Dendritic cell treated with granulocyte-macrophage colony-stimulating factor and Interleukin-4, amounts not matched to agents 40 ng/mL and 50 ng/mL, for 4 days (primary cell): ENCODE results near the gene RNF26.
"Not testable (repeated sequence)": the region's sequence is repeated elsewhere in the genome, so short reads cannot be mapped to it uniquely, and the experiment has no call there.

Experiments
- H3K27ac Mint-ChIP-seq: one replicate; pipeline ENCODE4 v1.8.0; 2022; ENCODE audit warnings: mild to moderate bottlenecking, mixed read lengths
- H3K27me3 Mint-ChIP-seq: one replicate; pipeline ENCODE4 v1.8.0; 2022; ENCODE audit warnings: mild to moderate bottlenecking, mixed read lengths
- H3K36me3 Mint-ChIP-seq: one replicate; pipeline ENCODE4 v1.8.0; 2022; ENCODE audit warnings: low read depth, mixed read lengths
- H3K4me1 Mint-ChIP-seq: one replicate; pipeline ENCODE4 v1.8.0; 2022; ENCODE audit warnings: low read depth, mixed read lengths
- H3K4me3 Mint-ChIP-seq: one replicate; pipeline ENCODE4 v1.8.0; 2022; ENCODE audit warnings: mild to moderate bottlenecking, moderate library complexity, mixed read lengths
- H3K9me3 Mint-ChIP-seq: one replicate; pipeline ENCODE4 v1.8.0; 2022; ENCODE audit warnings: mixed read lengths
- intact Hi-C: fragments of 100-400 bp; cut with micrococcal nuclease; formaldehyde crosslinking; loops from one replicate; pipeline ENCODE4 v1.15.0; 2022

The RNF26 gene

DNA sequence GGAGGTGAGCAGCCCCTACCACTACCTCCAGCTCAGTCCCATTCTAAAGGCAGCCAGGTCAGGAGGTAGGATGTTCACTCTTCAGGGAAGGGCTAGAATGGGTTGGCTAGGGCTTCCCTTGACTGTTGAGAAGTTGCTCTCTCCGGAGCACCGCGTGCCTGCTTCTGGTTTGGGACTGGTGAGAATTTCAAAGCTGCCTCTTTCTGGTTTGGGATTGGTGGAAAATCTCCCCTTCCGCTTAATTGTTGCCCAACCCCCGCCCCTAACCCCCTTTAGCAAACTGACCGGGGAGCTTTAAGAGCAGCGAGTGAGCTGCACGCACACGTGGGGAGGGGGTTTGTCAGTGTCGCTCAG is 46.5 kb downstream of the RNF26 start:
- no peaks in the 10 kb centered on the region for H3K4me1 Mint-ChIP-seq
- no peak overlapping the region for H3K4me3 Mint-ChIP-seq
- H3K36me3 Mint-ChIP-seq, result no peaks in the 10 kb centered on the region
- peaks cover 23% of the 10 kb centered on the region for H3K27me3 Mint-ChIP-seq
- intact Hi-C loops, result loop anchor here (1.0 kb wide), 1 partner anchor 25 kb away; no protein-coding TSS in a partner anchor
- H3K27ac Mint-ChIP-seq, result no peak overlapping the region
- H3K9me3 Mint-ChIP-seq, result no peaks in the 10 kb centered on the region

DNA sequence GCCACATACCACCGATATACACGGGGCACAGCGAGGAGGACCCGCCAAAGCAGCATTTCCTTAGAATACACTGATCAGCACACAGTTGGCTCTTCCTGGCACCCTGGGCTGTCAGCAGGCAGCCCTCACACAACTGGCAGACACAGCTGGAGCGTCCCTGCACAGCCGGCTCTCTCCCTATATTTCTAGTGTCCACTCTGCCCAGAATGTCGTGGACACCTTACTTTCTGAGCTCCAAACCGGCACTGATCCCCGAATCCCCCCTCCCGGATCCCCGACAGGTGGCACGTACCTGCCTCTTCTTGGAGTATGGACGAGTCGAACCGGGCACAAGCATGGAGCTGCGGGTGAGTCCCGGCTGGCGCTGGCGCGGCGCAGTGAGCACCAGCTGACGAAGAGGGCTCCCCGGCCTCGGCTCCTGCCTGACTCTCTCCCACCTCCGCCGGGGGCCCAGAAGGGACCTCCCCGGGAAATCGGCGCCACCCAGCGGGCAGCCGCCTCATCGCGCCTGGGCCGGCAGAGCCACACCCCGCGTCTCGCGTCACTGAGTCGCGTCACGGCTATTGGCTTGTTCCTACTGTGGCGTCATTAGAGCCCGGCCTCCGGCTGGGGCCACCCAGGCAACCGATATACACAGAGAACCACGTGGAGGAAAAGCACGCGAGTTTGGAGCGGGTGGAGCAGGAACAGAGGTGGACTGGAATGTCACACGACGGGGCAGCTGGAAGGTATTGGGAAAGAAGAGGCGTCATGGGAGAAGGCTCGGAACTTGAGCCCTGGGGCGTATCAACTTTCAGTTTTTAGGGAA is 47.1 kb downstream of the RNF26 start, which contains the start of gene USP2:
USP2 (minus strand) TSS at position 510 of the 808 bp plus-strand sequence. CDS start 8,210 bp downstream, outside the sequence.
- intact Hi-C loops, result loop anchor here (1.0 kb wide), 1 partner anchor 25 kb away; no protein-coding TSS in a partner anchor

DNA sequence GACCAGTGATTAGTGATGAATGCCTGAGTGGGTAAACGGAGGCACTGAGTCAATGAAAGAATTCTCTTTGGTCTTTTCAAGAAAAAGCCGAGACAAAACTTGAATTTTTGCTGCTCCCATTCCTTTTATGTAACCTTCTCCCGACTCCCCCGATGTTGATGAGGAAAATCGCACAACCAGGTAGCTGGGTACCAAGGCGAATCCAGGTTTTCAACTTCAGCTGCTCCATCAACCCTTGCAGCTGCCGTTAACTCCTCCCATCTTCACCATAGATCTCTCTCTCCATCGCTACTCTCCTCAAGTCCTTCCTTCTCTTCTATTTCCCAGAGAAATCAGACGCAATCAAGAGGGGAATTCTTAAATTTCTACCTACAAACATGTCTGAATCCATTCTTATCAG is 47.8 kb downstream of the RNF26 start:
- H3K9me3 Mint-ChIP-seq, result no peaks in the 10 kb centered on the region
- peaks cover 22% of the 10 kb centered on the region for H3K27me3 Mint-ChIP-seq
- H3K27ac Mint-ChIP-seq, result no peak overlapping the region
- no peaks in the 10 kb centered on the region for H3K36me3 Mint-ChIP-seq
- H3K4me3 Mint-ChIP-seq, result no peak overlapping the region
- intact Hi-C loops, result no loop called here
- no peaks in the 10 kb centered on the region for H3K4me1 Mint-ChIP-seq

More for the DNA sequence above, 47.1 kb downstream of the RNF26 start, which contains the start of gene USP2:
- Mint-ChIP-seq H3K9me3 (no peaks in the 10 kb centered on the region), H3K27ac (no peak within 1 kb of the TSS), H3K36me3 (no peaks in the 10 kb centered on the region), H3K27me3 (peaks cover 23% of the 10 kb centered on the region), H3K4me1 (no peaks in the 10 kb centered on the region), H3K4me3 (no peak within 1 kb of the TSS)

DNA sequence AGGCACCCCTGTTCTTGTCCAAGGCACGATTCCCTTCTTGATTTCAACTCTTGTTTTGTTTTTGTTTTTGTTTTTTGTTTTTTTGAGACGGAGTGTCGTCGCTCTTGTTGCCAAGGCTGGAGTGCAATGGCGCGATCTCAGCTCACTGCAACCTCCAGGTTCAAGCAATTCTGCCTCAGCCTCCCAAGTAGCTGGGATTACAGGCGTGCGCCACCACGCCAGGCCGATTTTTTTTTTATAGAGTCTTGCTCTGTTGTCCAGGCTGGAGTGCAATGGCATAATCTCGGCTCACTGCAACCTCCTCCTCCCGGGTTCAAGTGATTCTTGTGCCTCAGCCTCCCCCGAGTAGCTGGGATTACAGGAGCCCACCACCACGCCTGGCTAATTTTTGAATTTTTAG is 48.2 kb downstream of the RNF26 start:
- H3K4me3 Mint-ChIP-seq, H3K36me3 Mint-ChIP-seq, intact Hi-C loops, H3K9me3 Mint-ChIP-seq, H3K4me1 Mint-ChIP-seq, H3K27ac Mint-ChIP-seq: not testable (repeated sequence)
- peaks cover 24% of the 10 kb centered on the region for H3K27me3 Mint-ChIP-seq

DNA sequence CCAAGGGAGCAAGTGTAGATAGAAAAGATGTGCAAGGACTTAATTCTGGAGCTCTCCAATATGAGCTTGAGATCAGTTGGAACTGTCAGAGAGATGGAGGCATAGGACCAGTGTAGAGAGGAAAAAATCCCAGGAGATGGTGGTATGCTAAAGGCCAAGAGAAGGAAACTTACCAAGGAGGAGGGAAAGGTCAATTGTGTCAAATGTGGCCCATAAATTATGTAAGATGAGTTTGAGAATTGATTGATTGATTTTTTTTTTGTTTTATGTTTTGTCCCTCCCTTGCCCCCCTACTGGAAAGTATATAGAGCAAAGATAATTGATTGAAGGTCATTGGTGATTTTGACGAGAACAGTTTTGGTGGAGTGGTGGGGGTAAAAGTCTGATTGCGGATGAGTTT is 50.0 kb downstream of the RNF26 start:
- no peak overlapping the region for H3K4me3 Mint-ChIP-seq
- no peaks in the 10 kb centered on the region for H3K9me3 Mint-ChIP-seq
- H3K36me3 Mint-ChIP-seq, result no peaks in the 10 kb centered on the region
- intact Hi-C loops, result no loop called here
- H3K4me1 Mint-ChIP-seq, result no peaks in the 10 kb centered on the region
- no peak overlapping the region for H3K27ac Mint-ChIP-seq
- peaks cover 19% of the 10 kb centered on the region for H3K27me3 Mint-ChIP-seq
